NCI-H2171 (cell line): ENCODE results near the gene ZNF618.
"Not testable (repeated sequence)": the region's sequence is repeated elsewhere in the genome, so short reads cannot be mapped to it uniquely, and the experiment has no call there.

ENCODE experiments used
- DNase-seq: peaks from one replicate; lab custom pipeline; 2025; lab: John Stamatoyannopoulos, UW

ZNF618 gene

DNA sequence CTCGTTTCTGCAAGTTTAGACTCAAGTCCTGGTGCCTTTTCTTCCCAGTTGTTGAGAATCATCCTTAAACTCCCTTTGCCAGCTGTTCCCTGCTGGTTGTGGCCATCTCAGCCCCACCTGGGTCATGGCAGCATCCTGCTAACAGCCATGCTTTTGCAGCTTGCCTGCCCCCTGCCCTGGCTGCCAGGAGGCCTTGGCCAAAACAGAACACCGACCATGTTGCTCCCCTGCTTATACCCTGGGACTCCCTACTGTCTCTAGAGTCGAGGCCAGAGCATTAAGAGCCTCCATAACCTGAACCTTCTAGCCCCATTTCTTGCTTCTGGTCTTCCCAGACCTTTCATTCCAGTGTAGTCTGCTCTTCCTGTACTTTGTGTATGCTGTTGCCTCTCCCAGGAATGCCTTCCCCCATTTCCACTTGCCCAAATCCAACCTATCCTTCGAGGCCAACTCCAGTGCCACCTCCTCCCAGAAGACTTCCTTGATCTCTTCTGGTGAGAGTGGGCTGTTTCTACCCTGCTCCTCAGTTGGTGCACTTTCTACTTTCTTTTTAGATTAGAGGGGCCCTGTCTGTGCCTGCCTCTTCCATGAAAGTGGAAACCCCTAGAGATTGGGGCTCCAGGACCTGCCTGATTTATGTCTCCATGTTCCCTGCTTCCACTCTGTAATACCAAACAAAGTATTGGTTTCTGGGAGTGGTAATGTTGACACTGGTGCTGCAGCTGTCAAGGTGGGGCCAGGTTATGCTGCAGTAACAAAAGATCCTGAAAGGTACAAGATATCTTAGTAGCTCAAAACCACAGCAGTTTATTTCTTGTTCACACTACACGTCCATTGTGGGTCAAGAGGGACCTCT, 113.8 kb downstream of the ZNF618 start:
- DNase-seq: no peak

DNA sequence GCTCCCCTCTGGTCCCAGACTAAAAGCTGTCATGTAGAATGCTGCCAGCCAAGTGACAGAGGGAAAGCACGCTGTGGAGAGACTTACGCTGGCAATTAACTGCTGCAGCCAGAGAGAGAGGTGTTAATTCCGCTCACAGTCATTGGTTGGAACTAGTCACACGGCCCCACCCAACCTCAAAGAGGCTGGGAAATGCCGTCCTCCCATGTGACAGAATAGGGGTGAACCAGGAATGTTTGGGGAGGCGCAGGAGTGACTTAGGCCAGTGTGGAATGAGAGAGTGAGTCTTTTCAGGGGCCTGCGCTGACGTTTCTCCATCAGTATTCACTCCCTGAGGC, 114.4 kb downstream of the ZNF618 start:
- DNase-seq: no peak

DNA sequence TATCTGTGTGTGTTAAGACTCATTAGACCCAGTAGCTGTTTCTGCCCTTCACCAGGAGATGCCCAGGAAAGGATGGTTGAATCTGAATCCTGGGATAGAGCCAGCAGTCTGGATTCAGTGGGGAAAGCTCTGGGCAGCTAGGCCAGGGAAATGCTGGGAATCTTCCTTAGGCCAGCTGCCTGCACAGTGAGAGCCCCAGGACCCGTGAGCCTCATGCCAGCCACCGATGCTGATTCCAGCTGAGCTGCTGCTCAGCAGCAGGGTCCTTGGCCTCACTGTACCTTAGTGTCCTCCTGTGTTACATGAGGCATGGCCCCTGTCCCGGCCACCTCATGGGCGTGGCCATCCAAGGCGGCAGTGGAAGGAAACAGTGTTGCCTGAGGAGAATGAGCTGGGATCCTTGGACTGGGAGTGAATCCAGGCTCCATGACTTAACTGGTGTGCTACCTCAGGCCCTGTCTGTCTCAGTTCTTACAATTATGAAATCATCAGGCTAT, 114.9 kb downstream of the ZNF618 start:
- no peak for DNase-seq

DNA sequence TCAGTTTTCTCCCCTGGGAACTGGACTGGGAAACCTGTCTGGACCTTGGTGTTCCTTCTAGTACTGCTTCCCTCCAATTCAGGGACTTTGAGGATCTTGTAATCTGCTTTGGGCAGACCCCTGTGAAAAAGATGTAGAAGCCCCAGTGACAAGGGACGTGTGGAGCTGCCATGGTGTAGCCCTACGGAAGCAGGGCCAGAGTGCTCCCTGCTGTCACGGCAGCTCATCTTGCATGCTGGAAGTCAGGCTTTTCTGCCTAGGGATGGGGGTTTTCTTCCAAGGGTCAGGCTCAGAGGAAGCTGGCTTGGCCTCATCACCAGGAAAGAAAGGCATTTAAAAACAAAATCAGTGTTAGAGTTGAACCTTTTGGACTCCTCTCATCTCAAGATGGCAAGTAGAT, 115.6 kb downstream of the ZNF618 start:
- no peak for DNase-seq

DNA sequence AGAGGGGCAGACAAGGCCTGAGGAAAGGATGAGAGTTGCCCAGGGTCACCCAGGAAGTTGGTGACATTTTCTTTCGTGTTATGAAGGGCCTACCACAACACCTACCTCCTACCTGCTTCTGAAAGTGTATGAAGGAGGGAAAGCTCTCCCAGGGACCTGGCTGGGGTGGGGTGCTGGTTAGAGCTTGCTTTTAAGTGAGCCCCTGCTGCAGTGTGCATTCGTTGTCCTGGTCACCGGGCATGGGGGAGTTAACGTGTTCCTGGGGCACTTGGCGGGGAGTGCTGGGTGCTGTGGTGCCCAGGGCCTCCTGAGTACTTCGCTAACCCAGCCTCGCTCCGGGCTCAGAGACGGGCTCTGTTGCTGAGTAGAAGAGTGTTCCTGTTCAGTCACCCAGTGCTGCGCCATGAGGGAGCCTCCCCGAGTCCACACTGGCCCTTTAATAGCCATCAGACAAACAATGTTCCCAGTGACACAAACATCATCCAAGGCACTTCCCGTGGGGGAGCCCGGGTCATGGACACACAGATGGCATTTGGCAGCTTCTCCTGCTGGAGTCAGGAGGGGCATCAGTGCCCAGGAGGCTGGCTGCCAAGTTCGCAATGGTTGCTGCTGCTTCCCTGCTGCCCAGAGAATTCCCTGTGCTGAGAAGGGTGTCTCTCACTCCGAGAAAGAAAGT, 116.3 kb downstream of the ZNF618 start:
- DNase-seq: no peak

DNA sequence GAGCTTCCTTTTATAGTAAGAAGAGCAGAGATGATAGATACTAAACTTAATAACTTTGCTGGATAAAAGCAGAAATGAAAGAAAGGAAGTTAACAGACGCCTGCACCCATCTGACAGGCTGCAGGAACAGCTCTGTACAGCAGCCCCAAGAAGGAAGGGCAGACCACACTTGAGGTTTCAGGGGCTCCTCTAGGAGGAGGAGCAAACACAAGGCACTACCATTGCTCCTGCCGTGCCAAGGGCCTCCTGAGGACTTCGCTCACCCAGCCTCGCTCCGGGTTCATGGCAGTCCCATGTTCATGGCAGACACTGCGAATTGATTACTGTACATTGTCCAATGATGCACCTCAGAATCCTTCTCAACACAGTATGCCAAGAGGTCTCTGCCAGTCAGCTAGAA, 116.9 kb downstream of the ZNF618 start:
- no peak for DNase-seq

DNA sequence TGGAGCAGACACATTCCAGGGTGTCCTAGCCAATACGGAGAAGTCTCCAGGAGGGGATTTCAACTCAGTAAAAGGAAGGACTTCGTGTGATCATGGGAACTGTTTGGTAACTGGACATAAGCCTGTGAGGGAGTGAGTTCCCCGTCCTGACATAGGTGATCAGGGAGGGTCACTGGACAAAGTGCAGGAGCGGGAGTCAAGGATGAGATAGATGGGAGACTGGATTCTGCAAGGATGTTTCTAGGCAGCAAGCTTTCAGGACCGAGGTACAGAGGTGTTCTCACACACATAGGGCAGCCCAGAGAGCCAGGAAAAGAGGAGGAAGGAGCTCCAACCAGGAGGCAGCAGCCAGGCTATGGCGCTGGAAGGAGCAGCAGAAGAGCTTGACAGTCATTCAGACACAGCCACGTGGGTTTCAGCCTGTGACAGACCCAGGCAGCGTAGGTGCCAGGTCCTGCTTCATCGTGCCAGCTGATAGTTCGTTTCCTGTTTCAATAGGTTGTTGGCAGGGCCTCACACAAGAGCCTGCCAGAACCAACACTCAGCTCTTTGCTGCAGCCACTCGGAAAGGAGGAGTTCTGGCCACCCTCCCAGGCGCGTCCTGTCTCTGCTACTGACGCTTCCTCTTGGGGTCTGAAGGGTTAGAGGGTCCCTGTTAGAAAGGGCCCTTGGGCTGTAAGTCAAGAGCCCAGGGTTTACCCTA, 117.9 kb downstream of the ZNF618 start:
- DNase-seq: no peak

DNA sequence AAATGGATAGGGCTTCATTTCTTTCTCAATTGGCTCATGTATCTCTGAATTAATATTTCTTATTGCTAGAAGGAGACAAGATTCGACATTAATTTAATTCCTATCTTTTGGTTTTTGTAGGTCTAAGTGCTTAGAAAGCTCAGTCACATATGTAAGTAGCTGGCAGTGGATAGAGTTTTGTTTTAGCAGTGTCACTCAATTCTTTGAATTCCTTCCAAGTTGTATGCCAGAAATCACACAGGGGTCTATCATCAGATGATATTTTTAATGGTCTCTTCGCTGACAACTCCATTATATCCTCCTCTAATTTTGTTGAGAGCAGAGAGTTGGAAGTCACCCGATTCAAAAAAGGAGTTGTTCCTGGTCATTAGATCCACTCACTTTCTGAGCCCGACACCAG, 119.3 kb downstream of the ZNF618 start:
- no peak for DNase-seq

DNA sequence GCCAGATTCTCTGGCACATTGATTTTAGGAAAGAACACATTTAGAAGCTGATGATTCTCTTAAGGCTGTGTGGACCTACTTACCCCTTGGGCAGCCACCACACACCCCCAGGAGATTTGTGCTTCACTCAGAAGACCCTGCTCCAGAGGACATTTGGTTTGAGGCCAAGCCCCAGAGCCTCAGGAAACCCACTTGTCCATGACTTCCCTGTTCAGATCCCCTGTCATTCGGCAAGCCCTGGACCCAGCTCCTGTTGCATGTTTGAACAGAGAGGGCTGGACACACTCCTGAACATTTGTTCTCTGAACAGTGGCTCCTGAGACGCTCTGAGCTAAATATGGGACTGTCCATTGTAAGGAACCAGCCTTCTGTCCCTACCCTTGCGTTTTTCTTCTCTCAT, 119.9 kb downstream of the ZNF618 start:
- no peak for DNase-seq

DNA sequence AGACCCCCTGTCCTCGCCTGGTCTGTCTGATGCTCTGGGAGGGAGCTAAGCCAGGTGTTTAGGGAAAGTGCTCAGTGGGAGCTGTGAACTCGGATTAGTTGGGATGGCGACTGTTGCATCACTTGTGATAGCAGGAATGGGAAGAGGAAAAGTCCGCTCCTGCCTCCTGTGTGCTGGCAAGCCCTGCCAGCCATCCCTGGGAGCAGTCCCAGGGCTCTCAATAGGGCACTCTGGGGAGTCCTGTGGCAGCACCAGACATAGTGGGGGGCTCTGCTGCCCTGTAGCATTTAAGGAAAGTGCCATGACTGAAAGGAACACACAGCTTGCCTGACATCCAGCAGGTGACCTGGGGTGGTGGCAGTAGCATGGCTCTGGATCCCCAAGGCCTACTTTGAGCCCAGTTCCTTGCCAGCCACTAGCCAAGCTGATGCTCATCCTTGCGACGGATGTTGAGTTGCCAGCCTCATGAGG, 120.5 kb downstream of the ZNF618 start:
- DNase-seq: no peak

DNA sequence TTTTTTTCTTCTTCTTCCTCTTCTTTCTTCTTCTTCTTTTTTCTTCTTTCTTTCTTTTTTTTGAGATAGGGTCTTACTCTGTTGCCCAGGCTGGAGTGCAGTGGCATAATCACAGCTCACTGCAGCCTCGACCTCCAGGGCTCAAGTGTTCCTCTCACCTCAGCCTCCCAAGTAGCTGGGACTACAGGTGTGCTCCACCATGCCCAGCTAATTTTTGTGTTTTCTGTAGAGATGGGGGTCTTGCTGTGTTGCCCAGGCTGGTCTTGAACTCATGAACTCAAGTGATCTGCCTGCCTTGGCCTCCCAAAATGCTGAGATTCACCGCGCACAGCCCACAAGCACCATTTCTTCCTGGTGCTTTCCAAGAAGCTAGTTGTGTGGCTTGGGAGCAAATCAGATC, 121.0 kb downstream of the ZNF618 start:
- DNase-seq: not testable (repeated sequence)

DNA sequence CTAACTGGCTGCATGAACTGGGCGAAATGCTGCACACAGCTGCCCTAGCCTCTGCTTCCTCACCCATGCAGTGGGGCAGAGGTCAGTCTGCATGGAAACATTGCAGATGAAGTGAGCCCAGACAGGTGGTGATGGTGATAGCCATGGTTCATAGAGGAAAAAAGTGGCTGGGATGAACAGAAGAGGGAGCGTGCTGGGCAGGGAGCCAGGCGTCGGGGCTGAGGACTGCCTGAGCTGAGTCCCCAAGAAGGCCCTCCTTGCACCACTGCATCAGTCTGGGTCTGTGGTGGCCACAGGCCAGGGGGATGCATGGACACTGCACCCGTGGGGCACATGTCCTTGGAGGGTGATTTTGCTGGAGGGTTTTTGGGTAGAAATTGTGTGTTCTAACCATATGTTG, 121.5 kb downstream of the ZNF618 start:
- DNase-seq: no peak

DNA sequence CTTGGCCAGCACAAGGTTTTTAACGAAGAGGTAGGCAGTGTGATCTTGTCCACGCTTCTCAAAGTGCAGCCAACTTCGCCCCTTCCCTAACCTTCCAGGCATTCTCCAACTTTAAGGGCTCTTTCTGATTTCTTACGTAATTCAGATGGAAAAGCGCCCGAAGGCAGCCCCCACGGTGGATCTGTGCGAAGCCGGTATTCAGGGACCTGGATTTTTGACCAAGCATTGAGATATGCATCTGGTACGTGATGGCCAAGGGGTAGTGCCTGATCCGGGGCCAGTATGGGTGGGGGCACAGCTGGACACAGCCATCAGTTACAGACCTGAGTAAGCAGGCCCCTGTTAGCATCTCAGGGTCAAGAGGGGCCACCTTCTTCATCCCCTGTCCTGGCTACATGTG, 122.0 kb downstream of the ZNF618 start:
- no peak for DNase-seq

DNA sequence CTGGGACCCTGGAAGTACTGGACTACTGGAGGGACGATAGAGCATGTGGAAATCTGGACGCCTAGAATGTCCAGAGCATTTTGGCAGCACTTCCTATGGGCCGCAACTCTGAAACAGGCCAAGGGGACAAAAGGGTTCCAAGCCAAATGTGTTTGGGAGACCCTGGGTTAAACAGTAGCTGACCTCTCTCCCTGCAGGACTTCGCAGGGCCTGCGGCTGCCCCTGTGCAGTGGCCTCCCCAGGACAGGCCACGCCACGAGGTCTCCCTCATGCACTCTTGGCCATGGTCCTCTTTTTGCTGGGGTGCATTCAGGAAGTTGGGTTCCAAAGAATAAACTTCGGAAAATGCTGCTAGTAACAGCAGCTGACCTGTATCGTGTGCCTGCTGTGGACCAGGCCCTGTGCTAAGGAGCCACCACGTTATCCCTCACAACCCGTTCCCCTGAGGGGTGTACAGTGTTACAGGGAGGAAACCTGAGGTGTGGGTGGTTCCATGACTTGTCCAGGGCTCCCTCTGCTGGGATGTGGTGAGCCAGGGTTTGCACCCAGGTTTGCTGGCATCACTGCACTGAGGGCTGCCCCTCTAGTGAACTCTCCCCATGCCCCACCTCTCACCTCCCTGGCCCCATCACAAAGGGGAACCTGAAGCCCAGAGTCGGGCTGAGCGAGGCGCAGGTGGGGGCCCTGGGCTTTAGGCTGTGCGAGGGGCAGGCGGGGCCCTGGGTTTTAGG, 122.6 kb downstream of the ZNF618 start:
- no peak for DNase-seq

DNA sequence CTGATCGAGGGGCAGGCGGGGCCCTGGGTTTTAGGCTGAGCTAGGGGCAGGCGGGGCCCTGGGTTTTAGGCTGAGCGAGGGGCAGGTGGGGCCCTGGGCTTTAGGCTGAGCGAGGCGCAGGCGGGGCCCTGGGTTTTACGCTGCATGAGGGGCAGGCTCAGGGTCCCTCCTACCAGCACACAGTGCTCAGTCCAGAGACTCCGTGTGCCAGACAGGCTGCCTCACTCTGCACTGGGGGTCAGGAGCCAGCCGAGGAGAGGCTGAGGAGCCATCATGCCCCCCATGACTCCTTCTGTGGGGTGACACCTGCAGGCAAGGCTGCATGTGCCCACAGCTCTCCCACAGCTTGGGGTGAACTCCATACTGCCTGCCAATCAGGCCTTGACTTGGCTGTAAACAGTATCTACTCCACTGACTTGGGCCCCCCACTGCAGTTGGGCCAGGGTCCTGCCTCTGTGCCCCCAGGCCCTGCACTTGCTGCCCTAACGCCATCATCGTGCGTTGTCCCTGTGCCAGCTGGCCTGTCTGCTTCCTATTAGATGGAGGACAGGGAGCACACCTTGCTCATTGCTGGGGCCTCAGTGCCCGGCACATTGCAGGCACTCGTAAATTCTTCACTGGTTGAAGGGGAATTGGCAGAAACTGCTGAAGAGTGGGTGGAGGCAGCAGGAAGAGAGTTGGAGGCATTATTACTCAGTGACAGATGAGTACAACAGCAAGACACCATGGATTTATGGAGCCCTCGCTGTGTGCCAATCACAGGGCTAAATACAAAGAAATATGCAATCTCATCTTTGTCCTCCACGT, 123.3 kb downstream of the ZNF618 start:
- no peak for DNase-seq

DNA sequence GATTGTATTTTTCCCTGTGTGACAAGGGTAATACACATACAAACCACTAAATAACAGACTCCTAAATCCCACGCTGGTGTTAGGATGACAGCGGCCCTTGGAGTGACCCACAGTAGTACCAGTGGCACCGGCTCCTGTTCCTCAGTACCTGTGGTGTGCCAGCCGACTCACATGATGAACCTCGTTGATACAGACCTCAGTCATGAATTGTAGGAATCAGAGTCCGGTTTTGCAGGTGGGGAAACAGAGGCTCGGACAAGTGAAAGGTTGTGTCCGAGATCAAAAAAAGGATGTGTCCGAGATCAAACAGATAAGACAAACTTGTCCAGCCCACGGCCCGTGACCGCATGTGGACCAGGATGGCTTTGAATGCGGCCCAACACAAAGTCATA, 124.0 kb downstream of the ZNF618 start:
- no peak for DNase-seq

DNA sequence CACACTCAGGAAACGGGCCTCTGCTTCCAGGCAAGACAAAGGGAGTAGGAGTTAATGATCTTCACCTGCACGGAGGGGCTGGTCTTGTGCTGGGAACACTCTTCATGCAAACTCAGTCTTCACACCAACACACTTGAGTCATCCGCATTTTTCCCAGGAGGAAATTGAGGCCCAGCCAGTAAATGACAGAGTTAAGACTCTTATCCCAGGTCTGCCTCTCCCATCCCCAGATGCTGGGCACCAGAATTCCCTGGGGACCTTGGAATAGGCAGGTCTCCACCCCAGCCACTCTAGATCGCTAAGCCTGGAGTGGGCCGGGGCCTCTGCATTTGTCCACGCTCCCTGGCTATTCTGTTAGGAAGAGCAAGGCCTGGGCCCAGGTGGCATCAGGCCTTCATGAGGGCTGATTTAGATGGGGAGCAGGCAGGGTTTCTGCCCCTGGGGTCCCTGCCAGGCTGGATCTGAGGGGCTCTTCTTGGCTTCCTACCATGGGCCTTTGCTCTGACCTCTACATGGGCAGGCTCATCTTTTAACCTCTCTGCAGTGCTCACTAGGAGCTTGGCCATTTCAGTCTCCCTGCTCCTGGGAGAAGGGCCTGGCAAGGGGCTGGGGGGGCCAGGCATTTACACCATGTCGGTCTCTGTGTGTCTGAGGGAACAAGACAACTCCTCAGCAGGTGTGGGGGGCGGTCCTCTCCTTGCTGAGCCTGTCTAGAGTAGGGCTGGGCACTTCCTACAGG, 124.7 kb downstream of the ZNF618 start:
- DNase-seq: no peak

DNA sequence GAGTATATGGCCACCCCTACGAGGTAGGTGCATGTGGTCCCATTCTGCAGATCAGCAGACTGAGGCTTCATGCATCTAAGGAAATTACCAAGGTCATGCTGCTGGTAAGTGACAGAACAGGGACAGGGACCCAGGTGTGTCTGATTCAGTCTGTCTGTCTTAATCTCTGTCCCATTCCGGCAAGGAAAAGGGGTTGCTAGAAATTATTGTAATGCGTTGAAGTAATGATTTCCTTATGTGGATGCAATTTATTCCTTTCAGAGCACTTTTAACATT, 125.2 kb downstream of the ZNF618 start:
- DNase-seq: no peak

DNA sequence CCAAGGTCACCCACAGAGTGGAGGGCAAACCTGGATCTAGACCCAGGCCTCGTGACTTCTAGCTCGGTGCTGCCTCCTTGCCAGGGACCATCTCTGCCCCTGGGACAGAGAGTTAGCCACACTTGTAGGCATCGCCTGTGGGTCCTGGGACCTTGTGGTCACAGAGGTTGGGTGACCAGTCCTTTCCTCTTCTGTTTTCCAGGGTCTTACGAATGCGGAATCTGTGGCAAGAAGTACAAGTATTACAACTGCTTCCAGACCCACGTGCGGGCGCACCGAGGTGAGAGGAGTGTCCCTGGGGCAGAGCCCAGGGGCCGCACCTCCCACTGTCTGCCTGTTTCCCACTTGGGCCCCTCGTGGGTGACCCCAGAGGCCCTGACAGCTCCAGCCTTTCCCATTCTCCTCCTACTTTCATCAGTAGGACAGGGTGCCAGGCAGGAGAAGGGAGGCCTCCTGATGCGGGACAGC, 125.7 kb downstream of the ZNF618 start:
- DNase-seq: no peak

DNA sequence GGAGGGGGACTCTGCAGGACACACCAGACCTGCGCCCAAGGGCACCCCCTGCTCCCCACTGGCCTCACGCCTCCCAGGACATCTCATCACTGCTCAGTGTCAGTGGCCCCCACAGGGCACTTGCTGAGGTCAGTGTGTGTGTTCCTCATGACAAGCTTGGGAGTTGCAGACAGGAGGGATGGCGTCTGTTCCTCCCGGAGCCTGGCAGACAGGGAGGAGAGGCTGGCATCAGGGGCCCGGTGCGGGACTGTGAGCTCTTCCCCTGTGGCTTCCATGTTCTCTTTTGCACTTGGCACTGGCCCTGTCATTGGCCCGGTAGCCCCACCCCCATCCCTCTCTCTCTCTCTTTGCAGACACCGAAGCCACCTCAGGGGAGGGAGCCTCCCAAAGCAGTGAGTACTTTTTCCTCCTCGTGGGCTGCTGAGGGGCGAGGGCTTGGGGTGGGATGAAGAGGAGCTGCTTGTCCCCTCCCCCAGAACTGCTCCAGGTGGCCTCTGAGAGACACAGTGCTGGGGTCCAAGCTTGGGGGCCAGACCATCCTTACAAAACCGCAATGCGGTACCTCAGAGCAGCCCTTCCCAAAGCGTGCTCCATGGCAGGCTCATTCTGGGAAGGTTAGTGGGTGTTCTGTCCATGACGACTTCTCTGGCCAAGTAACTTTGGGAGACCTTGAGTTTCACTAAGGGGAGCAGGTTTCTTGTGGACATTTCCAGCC, 126.3 kb downstream of the ZNF618 start:
- DNase-seq: no peak
